GM19452 (cell line): ENCODE measurements around the gene CSRNP2.
"Not testable (repeated sequence)": the region's sequence is repeated elsewhere in the genome, so short reads cannot be mapped to it uniquely, and the experiment has no call there.

ENCODE experiments used
- ATAC-seq: cut with Tn5 transposase; IDR thresholded peaks from one replicate; pipeline ENCODE4 v1.9.1; 2021; ENCODE audit not compliant: unreplicated experiment

Gene CSRNP2

GRCh38 chr12:51028813-51029150 is 54.6 kb downstream of the CSRNP2 start:
- no peak for ATAC-seq

GRCh38 chr12:51028126-51028812 is 55.1 kb downstream of the CSRNP2 start:
- ATAC-seq = no peak

- no peak for ATAC-seq
These were observed 56.0 kb downstream of the CSRNP2 start for GRCh38 chr12:51027342-51027835.

- ATAC-seq = peak; percentile 88
These were observed 57.4 kb downstream of the CSRNP2 start, which contains the start of gene SLC11A2 for GRCh38 chr12:51025836-51026638. Gene SLC11A2 (minus strand): TSS chr12:51026384. CDS start chr12:51010728, 15,656 bp downstream.

GRCh38 chr12:51025338-51025835 is 58.0 kb downstream of the CSRNP2 start:
- ATAC-seq = no peak

GRCh38 chr12:51023625-51024382 is 59.6 kb downstream of the CSRNP2 start:
- no peak for ATAC-seq

GRCh38 chr12:51021694-51022093 is 61.7 kb downstream of the CSRNP2 start:
- no peak for ATAC-seq

GRCh38 chr12:51020448-51021182 is 62.8 kb downstream of the CSRNP2 start:
- ATAC-seq = no peak

- ATAC-seq = no peak
These were observed 63.5 kb downstream of the CSRNP2 start for GRCh38 chr12:51019927-51020326.

GRCh38 chr12:51018956-51019355 is 64.4 kb downstream of the CSRNP2 start:
- ATAC-seq = no peak

GRCh38 chr12:51017452-51017851 is 65.9 kb downstream of the CSRNP2 start:
- ATAC-seq = no peak

- ATAC-seq = not testable (repeated sequence)
These were observed 68.9 kb downstream of the CSRNP2 start for GRCh38 chr12:51014467-51014866.

- no peak for ATAC-seq
These were observed 70.0 kb downstream of the CSRNP2 start for GRCh38 chr12:51013441-51013840.

- ATAC-seq = no peak
These were observed 70.7 kb downstream of the CSRNP2 start for GRCh38 chr12:51012570-51013236.

- ATAC-seq = no peak
These were observed 71.4 kb downstream of the CSRNP2 start for GRCh38 chr12:51011955-51012354.
